Measurements from ENCODE around the gene IRF2BP1. TPM values are rescaled to one million over a fixed set of nuclear protein-coding genes. Genes with fewer than 3 reads are reported as not detected.

IRF2BP1 gene
- total and polyA plus RNA-seq, 2 donors from 2014 or later: 18.2 to 23.2 TPM

DNA sequence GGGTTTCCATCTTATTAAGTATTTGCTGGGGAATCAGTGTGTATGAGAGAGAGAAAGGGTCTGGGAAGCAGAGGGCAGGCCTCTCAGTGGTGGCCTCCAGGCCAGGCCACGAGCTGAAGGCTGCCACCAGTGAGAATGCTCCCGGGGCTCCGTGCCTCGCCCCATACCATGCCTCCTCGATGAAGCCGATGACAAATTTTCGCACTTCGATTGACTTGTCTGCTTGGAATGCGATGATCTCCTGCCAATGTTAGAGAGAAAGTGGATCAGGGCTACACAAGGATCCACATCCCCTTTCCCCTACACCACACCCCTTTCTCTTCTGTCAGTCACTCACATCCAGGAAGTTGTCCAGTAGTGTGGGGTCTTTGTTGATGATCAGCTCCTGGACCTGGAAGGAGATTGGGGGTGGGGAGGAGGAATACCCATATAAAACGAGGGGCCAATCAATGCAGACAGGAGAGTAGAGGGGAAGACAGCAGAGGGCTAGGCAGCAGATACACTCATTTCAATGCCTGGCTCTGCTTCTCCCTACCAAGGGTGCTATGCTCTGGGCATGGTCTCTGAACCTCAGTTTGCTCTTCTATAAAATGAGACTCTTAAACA lies 33.7 kb downstream of the IRF2BP1 start:
- intact Hi-C loops (cut with DNase I): no loop called here

DNA sequence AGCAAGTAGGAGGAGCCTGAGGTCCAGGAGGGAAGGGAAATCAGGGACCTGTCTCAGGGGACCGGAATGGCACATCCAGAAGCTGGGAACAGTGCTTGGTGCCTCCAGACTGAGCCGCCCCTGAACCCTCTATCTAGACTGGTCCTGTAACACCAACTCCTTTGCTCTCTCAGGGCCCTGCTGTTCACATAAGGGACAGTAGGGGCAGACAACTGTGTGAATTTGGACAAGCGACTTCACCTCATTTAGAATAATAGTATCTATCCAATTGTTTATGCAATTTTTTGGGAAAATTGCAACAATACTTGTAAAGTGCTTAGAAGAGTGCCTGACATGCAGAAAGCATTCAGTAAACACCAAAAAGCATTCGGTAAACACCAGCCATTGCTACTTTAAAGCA lies 37.0 kb downstream of the IRF2BP1 start:
- Histone ChIP-seq H3K4me1 (ENCODE audit: control insufficient read depth in 2 of 3, insufficient read depth in 2 of 3, low read depth in 1 of 3, low read length in 3 of 3) (no peaks in the 10 kb centered on the region), H3K4me3 (ENCODE audit: low read length in 3 of 3) (no peak overlapping the region), H3K36me3 (ENCODE audit: control insufficient read depth in 2 of 3, insufficient read depth in 3 of 3, low read length in 3 of 3) (peaks cover 15 to 53% (median 32%) of the 10 kb centered on the region in 3 donors), H3K9me3 (ENCODE audit: control insufficient read depth in 2 of 3, insufficient read depth in 1 of 3, low read length in 3 of 3) (no peaks in the 10 kb centered on the region), H3K27me3 (ENCODE audit: control insufficient read depth, insufficient read depth, low read length) (no peaks in the 10 kb centered on the region), H3K9ac (ENCODE audit: low read length in 3 of 3) (no peak overlapping the region), H3K27ac (ENCODE audit: low read depth in 2 of 2, low read length in 2 of 2) (no peak overlapping the region)
- FAIRE-seq (no peak), DNase-seq (no peak)
- TF ChIP-seq, protein P1, sequence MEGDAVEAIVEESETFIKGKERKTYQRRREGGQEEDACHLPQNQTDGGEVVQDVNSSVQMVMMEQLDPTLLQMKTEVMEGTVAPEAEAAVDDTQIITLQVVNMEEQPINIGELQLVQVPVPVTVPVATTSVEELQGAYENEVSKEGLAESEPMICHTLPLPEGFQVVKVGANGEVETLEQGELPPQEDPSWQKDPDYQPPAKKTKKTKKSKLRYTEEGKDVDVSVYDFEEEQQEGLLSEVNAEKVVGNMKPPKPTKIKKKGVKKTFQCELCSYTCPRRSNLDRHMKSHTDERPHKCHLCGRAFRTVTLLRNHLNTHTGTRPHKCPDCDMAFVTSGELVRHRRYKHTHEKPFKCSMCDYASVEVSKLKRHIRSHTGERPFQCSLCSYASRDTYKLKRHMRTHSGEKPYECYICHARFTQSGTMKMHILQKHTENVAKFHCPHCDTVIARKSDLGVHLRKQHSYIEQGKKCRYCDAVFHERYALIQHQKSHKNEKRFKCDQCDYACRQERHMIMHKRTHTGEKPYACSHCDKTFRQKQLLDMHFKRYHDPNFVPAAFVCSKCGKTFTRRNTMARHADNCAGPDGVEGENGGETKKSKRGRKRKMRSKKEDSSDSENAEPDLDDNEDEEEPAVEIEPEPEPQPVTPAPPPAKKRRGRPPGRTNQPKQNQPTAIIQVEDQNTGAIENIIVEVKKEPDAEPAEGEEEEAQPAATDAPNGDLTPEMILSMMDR (IDR thresholded peaks at IDR 0.05; ENCODE audit: borderline replicate concordance, extremely low read depth, insufficient read depth): no peak
- intact Hi-C loops (cut with DNase I): no loop called here

More for the DNA sequence above, 33.7 kb downstream of the IRF2BP1 start:
- DNase-seq (no peak), FAIRE-seq (no peak)
- TF ChIP-seq, protein P1 (IDR thresholded peaks at IDR 0.05; ENCODE audit: borderline replicate concordance, extremely low read depth, insufficient read depth): no peak
- Histone ChIP-seq H3K27ac (ENCODE audit: low read depth in 2 of 2, low read length in 2 of 2) (no peak overlapping the region), H3K9me3 (ENCODE audit: control insufficient read depth in 2 of 3, insufficient read depth in 1 of 3, low read length in 3 of 3) (no peaks in the 10 kb centered on the region), H3K4me1 (ENCODE audit: control insufficient read depth in 2 of 3, insufficient read depth in 2 of 3, low read depth in 1 of 3, low read length in 3 of 3) (no peaks in the 10 kb centered on the region), H3K27me3 (ENCODE audit: control insufficient read depth, insufficient read depth, low read length) (no peaks in the 10 kb centered on the region), H3K4me3 (ENCODE audit: low read length in 3 of 3) (no peak overlapping the region), H3K9ac (ENCODE audit: low read length in 3 of 3) (no peak overlapping the region), H3K36me3 (ENCODE audit: control insufficient read depth in 2 of 3, insufficient read depth in 3 of 3, low read length in 3 of 3) (peaks cover 12 to 49% (median 23%) of the 10 kb centered on the region in 3 donors)

DNA sequence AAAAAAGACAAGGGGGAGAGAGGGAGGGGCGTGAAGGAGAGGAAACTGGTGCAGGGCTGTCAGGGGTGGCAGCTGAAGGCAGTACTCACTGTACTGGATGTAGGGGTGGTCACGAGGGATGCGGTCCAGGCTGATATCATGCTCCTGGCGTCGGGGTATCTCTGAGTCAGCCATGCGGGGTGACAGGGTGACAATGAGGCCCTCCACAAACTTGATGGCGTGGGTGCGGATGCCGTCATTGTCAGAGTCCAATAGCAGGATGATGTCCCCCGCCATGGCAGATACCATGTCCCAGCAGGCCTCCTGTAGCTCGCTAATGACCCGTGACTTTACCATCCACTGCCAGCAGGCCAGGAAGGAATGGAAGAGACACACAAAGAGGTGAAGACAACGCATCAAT lies 38.3 kb downstream of the IRF2BP1 start:
- Histone ChIP-seq H3K27me3 (ENCODE audit: control insufficient read depth, insufficient read depth, low read length) (no peaks in the 10 kb centered on the region), H3K4me1 (ENCODE audit: control insufficient read depth in 2 of 3, insufficient read depth in 2 of 3, low read depth in 1 of 3, low read length in 3 of 3) (no peaks in the 10 kb centered on the region), H3K9me3 (ENCODE audit: control insufficient read depth in 2 of 3, insufficient read depth in 1 of 3, low read length in 3 of 3) (no peaks in the 10 kb centered on the region), H3K27ac (ENCODE audit: low read depth in 2 of 2, low read length in 2 of 2) (no peak overlapping the region), H3K9ac (ENCODE audit: low read length in 3 of 3) (no peak overlapping the region), H3K36me3 (ENCODE audit: control insufficient read depth in 2 of 3, insufficient read depth in 3 of 3, low read length in 3 of 3) (peaks cover 14 to 54% (median 43%) of the 10 kb centered on the region in 3 donors), H3K4me3 (ENCODE audit: low read length in 3 of 3) (no peak overlapping the region)
- FAIRE-seq: no peak
- intact Hi-C loops (cut with DNase I): no loop called here
- TF ChIP-seq, protein P1 (IDR thresholded peaks at IDR 0.05; ENCODE audit: borderline replicate concordance, extremely low read depth, insufficient read depth): no peak
- no peak for DNase-seq

All from kidney (tissue), 14 donors.